K562 (cell line): Measurements from ENCODE around the gene KCNAB1. TPM values are rescaled to one million over a fixed set of nuclear protein-coding genes. Genes with fewer than 3 reads are reported as not detected.
A peak's percentile ranks its signal among the peaks of the same experiment; 100 is the strongest.

Experiments used
- DACH1 ChIP-seq: fragments of 450-650 bp; IDR thresholded peaks from 2 replicates; pipeline ENCODE4 v1.6.1; 2018; ENCODE audit not compliant: partially characterized antibody
- EZH2 ChIP-seq: IDR thresholded peaks from 2 replicates; pipeline ENCODE4 v1.6.1; 2012; ENCODE audit warnings: low read depth, mild to moderate bottlenecking, inconsistent platforms, low read length, borderline replicate concordance
- MAZ ChIP-seq, 2 experiments: fragments of 450-650 bp in 1 of 2; sonication (generic) in 1 of 2; formaldehyde crosslinking; IDR thresholded peaks in 1 of 2; conservative IDR thresholded peaks in 1 of 2; 2 replicates each; pipeline versions ENCODE4 v1.4.0 to v1.5.0; 2020; ENCODE audit warnings: mild to moderate bottlenecking in 1 of 2, missing genetic modification reagents in 1 of 2
- NFRKB ChIP-seq: fragments of 450-650 bp; IDR thresholded peaks from 2 replicates; pipeline ENCODE4 v1.6.1; 2016; ENCODE audit warnings: low read depth
- NR4A1 ChIP-seq, 2 experiments: fragments of 250-450 bp in 1 of 2; fragments of 450-650 bp in 1 of 2; sonication (Bioruptor Pico) in 1 of 2; IDR thresholded peaks; 2 replicates each; pipeline versions ENCODE4 v1.4.0 to v1.6.1; 2016 to 2020; ENCODE audit warnings: mild to moderate bottlenecking in 2 of 2, missing compliant biosample characterization in 1 of 2, missing genetic modification characterization in 1 of 2, moderate library complexity in 1 of 2
- RBM17 ChIP-seq: fragments of 200-400 bp; formaldehyde crosslinking; IDR thresholded peaks from 2 replicates; pipeline ENCODE4 v1.6.1; 2017; ENCODE audit warnings: low read depth, mild to moderate bottlenecking, low read length, borderline replicate concordance
- RBM34 ChIP-seq: fragments of 200-400 bp; formaldehyde crosslinking; IDR thresholded peaks from 2 replicates; pipeline ENCODE4 v1.6.1; 2018; ENCODE audit warnings: low read length, borderline replicate concordance; ENCODE audit not compliant: insufficient read depth
- THRAP3 ChIP-seq: fragments of 450-650 bp; IDR thresholded peaks from 2 replicates; pipeline ENCODE4 v1.6.1; 2016; ENCODE audit warnings: mild to moderate bottlenecking, inconsistent platforms, borderline replicate concordance
- XRCC3 ChIP-seq: fragments of 450-650 bp; IDR thresholded peaks from 2 replicates; pipeline ENCODE4 v1.6.1; 2017; ENCODE audit warnings: mild to moderate bottlenecking, moderate library complexity
- ZBTB26 ChIP-seq: fragments of 450-650 bp; formaldehyde crosslinking; IDR thresholded peaks from 2 replicates; pipeline ENCODE4 v1.4.0; 2022; ENCODE audit warnings: missing genetic modification characterization
- ZNF780A ChIP-seq: fragments of 250-450 bp; sonication (Bioruptor Pico); IDR thresholded peaks from 2 replicates; pipeline ENCODE4 v1.5.0; 2021; ENCODE audit warnings: mild to moderate bottlenecking
- polyA plus RNA-seq, 8 experiments: library from polyadenylated mRNA; depleted of rRNA in 4 of 8; stranded (reverse) in 5 of 8; unstranded in 3 of 8; fragments of >200 nt; fragmentation: Nextera tagmentation in 2 of 8; fragmentation: Illumina TruSeq in 1 of 8; extraction: Ambion mirVana in 2 of 8; extraction: Trizol in 1 of 8; gene quantifications; 2 replicates each; pipeline versions ENCODE4 v1.2.1 to v1.2.3, GENCODE V29; 2011 to 2014; ENCODE audit warnings: inconsistent platforms in 1 of 8, missing spikeins in 1 of 8
- total RNA-seq, 7 experiments: library from RNA; depleted of rRNA in 6 of 7; stranded (reverse); fragments of >200 nt in 6 of 7; fragmentation: Illumina TruSeq in 2 of 7; extraction: Trizol in 2 of 7; gene quantifications; 2 replicates each; pipeline versions ENCODE4 v1.2.1 to v1.2.3, GENCODE V29; 2011 to 2021; ENCODE audit warnings: low replicate concordance in 1 of 7
- TF ChIP-seq, protein P1 (sequence below): fragments of 450-650 bp; IDR thresholded peaks from 2 replicates; pipeline ENCODE4 v1.6.1; 2016; ENCODE audit warnings: low read depth
- TF ChIP-seq, protein P2 (sequence below): fragments of 450-650 bp; IDR thresholded peaks from 2 replicates; pipeline ENCODE4 v1.6.1; 2016; ENCODE audit warnings: low read depth, mild to moderate bottlenecking, moderate library complexity
- TF ChIP-seq, protein P3 (sequence below): fragments of 450-650 bp; IDR thresholded peaks from 2 replicates; pipeline ENCODE4 v1.6.1; 2017; ENCODE audit warnings: antibody characterized with exemption, mild to moderate bottlenecking

Gene KCNAB1
- total and polyA plus RNA-seq, 9 of the 15 experiments (the other 6 are each of a cell fraction or from before 2014, with no cell fraction given), result 0.14 to 1.2 (median 0.51) TPM

DNA sequence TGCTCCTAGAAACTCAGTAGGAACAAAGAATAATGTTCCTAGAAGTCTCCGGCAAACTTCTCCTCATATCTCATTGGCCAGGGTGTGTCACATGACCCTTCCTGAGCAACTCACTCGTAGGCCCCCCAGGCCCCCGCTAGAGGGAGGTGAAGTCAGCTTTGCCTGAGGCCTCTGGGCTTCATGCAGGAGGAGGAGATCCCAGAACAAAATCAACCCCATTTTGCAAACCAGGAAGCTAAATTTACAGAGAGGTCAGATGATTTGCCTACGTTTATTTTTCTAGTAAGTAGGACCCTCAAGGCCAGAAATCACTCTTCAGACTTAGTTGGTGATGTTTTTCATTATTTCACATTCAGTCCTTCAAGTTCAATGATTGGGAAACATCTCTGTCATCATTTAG lies 335.5 kb downstream of the KCNAB1 start (continued):
- 0 out of 2 replicates have a peak, but pooled peaks have one; percentile 28 for TF ChIP-seq NR4A1 (CRISPR knock-in tag; IDR thresholded peaks at IDR 0.05)
- TF ChIP-seq NR4A1 (tag; IDR thresholded peaks at IDR 0.05), result peak; percentile 93
- TF ChIP-seq RBM34, result no peak
- no peak for TF ChIP-seq THRAP3
- TF ChIP-seq, protein P1, sequence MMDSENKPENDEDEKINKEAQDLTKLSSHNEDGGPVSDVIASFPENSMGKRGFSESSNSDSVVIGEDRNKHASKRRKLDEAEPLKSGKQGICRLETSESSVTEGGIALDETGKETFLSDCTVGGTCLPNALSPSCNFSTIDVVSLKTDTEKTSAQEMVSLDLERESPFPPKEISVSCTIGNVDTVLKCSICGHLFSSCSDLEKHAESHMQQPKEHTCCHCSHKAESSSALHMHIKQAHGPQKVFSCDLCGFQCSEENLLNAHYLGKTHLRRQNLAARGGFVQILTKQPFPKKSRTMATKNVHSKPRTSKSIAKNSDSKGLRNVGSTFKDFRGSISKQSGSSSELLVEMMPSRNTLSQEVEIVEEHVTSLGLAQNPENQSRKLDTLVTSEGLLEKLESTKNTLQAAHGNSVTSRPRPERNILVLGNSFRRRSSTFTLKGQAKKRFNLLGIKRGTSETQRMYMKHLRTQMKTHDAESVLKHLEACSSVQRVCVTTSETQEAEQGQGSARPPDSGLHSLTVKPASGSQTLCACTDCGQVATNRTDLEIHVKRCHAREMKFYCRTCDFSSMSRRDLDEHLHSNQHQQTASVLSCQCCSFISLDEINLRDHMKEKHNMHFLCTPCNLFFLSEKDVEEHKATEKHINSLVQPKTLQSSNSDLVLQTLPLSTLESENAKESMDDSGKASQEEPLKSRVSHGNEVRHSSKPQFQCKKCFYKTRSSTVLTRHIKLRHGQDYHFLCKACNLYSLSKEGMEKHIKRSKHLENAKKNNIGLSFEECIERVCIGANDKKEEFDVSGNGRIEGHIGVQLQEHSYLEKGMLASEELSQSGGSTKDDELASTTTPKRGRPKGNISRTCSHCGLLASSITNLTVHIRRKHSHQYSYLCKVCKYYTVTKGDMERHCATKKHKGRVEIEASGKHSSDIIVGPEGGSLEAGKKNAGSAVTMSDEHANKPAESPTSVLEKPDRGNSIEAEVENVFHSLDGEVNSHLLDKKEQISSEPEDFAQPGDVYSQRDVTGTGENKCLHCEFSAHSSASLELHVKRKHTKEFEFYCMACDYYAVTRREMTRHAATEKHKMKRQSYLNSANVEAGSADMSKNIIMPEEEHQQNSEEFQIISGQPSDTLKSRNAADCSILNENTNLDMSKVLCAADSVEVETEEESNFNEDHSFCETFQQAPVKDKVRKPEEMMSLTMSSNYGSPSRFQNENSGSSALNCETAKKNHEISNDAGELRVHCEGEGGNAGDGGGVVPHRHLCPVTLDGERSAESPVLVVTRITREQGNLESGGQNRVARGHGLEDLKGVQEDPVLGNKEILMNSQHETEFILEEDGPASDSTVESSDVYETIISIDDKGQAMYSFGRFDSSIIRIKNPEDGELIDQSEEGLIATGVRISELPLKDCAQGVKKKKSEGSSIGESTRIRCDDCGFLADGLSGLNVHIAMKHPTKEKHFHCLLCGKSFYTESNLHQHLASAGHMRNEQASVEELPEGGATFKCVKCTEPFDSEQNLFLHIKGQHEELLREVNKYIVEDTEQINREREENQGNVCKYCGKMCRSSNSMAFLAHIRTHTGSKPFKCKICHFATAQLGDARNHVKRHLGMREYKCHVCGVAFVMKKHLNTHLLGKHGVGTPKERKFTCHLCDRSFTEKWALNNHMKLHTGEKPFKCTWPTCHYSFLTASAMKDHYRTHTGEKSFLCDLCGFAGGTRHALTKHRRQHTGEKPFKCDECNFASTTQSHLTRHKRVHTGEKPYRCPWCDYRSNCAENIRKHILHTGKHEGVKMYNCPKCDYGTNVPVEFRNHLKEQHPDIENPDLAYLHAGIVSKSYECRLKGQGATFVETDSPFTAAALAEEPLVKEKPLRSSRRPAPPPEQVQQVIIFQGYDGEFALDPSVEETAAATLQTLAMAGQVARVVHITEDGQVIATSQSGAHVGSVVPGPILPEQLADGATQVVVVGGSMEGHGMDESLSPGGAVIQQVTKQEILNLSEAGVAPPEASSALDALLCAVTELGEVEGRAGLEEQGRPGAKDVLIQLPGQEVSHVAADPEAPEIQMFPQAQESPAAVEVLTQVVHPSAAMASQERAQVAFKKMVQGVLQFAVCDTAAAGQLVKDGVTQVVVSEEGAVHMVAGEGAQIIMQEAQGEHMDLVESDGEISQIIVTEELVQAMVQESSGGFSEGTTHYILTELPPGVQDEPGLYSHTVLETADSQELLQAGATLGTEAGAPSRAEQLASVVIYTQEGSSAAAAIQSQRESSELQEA, result no peak
- no peak for TF ChIP-seq RBM17
- no peak for TF ChIP-seq EZH2
- no peak for TF ChIP-seq XRCC3
- TF ChIP-seq MAZ (CRISPR knock-in tag; conservative IDR thresholded peaks at IDR 0.05 in 1 of 2, IDR thresholded peaks at IDR 0.05 in 1 of 2), result peak in 1 of 2 experiments; percentile 31; a peak in 2 of 4 replicates
- no peak for TF ChIP-seq ZNF780A (CRISPR knock-in tag)
- TF ChIP-seq NFRKB, result peak; percentile 26; the same call in 1 of the 2 replicates
- TF ChIP-seq, protein P2, sequence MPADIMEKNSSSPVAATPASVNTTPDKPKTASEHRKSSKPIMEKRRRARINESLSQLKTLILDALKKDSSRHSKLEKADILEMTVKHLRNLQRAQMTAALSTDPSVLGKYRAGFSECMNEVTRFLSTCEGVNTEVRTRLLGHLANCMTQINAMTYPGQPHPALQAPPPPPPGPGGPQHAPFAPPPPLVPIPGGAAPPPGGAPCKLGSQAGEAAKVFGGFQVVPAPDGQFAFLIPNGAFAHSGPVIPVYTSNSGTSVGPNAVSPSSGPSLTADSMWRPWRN, result no peak
- no peak for TF ChIP-seq DACH1
- TF ChIP-seq, protein P3, sequence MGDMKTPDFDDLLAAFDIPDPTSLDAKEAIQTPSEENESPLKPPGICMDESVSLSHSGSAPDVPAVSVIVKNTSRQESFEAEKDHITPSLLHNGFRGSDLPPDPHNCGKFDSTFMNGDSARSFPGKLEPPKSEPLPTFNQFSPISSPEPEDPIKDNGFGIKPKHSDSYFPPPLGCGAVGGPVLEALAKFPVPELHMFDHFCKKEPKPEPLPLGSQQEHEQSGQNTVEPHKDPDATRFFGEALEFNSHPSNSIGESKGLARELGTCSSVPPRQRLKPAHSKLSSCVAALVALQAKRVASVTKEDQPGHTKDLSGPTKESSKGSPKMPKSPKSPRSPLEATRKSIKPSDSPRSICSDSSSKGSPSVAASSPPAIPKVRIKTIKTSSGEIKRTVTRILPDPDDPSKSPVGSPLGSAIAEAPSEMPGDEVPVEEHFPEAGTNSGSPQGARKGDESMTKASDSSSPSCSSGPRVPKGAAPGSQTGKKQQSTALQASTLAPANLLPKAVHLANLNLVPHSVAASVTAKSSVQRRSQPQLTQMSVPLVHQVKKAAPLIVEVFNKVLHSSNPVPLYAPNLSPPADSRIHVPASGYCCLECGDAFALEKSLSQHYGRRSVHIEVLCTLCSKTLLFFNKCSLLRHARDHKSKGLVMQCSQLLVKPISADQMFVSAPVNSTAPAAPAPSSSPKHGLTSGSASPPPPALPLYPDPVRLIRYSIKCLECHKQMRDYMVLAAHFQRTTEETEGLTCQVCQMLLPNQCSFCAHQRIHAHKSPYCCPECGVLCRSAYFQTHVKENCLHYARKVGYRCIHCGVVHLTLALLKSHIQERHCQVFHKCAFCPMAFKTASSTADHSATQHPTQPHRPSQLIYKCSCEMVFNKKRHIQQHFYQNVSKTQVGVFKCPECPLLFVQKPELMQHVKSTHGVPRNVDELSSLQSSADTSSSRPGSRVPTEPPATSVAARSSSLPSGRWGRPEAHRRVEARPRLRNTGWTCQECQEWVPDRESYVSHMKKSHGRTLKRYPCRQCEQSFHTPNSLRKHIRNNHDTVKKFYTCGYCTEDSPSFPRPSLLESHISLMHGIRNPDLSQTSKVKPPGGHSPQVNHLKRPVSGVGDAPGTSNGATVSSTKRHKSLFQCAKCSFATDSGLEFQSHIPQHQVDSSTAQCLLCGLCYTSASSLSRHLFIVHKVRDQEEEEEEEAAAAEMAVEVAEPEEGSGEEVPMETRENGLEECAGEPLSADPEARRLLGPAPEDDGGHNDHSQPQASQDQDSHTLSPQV, result peak; percentile 98
- TF ChIP-seq ZBTB26 (CRISPR knock-in tag), result no peak
